Endodermal cell (in vitro differentiated cells): ENCODE data around the gene SGPL1. TPM values are rescaled to one million over a fixed set of nuclear protein-coding genes. Genes with fewer than 3 reads are reported as not detected.

ENCODE experiments used
- DNase-seq: peaks from one replicate; pipeline ENCODE4 v3.0.0-alpha.2; 2017
- H3K27ac ChIP-seq: 2 replicates; pipeline ENCODE4 v1.5.1; 2013; ENCODE audit warnings: mild to moderate bottlenecking, low read depth, low read length, moderate library complexity
- H3K27me3 ChIP-seq: 2 replicates; pipeline ENCODE4 v1.6.1; 2013; ENCODE audit warnings: mild to moderate bottlenecking, low read length, moderate library complexity; ENCODE audit not compliant: insufficient read depth, control insufficient read depth, poor library complexity, severe bottlenecking
- H3K36me3 ChIP-seq: 2 replicates; pipeline ENCODE4 v1.7.0; 2013; ENCODE audit warnings: mild to moderate bottlenecking, low read length, moderate library complexity; ENCODE audit not compliant: control insufficient read depth, insufficient read depth
- H3K4me1 ChIP-seq: one replicate; pipeline ENCODE4 v1.7.0; 2013; ENCODE audit warnings: low read length; ENCODE audit not compliant: control insufficient read depth, insufficient read depth
- H3K4me3 ChIP-seq: 2 replicates; pipeline ENCODE4 v1.5.1; 2013; ENCODE audit warnings: mild to moderate bottlenecking, low read length, moderate library complexity
- H3K9ac ChIP-seq: 2 replicates; pipeline ENCODE4 v1.6.1; 2013; ENCODE audit warnings: mild to moderate bottlenecking, low read length, moderate library complexity; ENCODE audit not compliant: poor library complexity, severe bottlenecking; ENCODE audit errors: extremely low read depth
- H3K9me3 ChIP-seq: 2 replicates; pipeline ENCODE4 v1.6.1; 2013; ENCODE audit warnings: mild to moderate bottlenecking, low read length, moderate library complexity; ENCODE audit not compliant: control insufficient read depth
- H3K27ac Mint-ChIP-seq: 2 replicates; pipeline ENCODE4 v1.8.0; 2020; ENCODE audit warnings: mixed read lengths
- H3K27me3 Mint-ChIP-seq: 2 replicates; pipeline ENCODE4 v1.8.0; 2021; ENCODE audit warnings: mild to moderate bottlenecking, mixed read lengths; ENCODE audit not compliant: insufficient read depth
- H3K36me3 Mint-ChIP-seq: 2 replicates; pipeline ENCODE4 v1.8.0; 2020; ENCODE audit warnings: low read depth, mixed read lengths
- H3K4me1 Mint-ChIP-seq: 2 replicates; pipeline ENCODE4 v1.8.0; 2020; ENCODE audit warnings: mixed read lengths
- H3K4me3 Mint-ChIP-seq: 2 replicates; pipeline ENCODE4 v1.8.0; 2020; ENCODE audit warnings: mild to moderate bottlenecking, moderate library complexity, mixed read lengths
- H3K9me3 Mint-ChIP-seq: 2 replicates; pipeline ENCODE4 v1.8.0; 2020; ENCODE audit warnings: mild to moderate bottlenecking, mixed read lengths
- WGBS, 2 experiments: methylation state at CpG; one replicate each; pipeline versions ENCODE4 v1.1.5 to v1.1.7; 2013; ENCODE audit warnings: missing lambda C conversion rate in 2 of 2, mixed read lengths in 1 of 2; ENCODE audit not compliant: insufficient coverage in 1 of 2, insufficient read length in 1 of 2; 5-methylcytosine and 5-hydroxymethylcytosine counted together
- total RNA-seq, 2 donors: library from RNA; stranded (reverse); fragmentation: NEBNext Ultra II Directional in 1 of 2; extraction: Animal tissue kit (Norgen Biotek cat#: 25700) in 1 of 2; gene quantifications; 2 replicates in 1 of 2; 3 replicates in 1 of 2; pipeline ENCODE4 v1.2.1, GENCODE V29; 2021
- TF ChIP-seq, protein P1 (sequence below): fragments of 200-600 bp; sonication (generic); conservative IDR thresholded peaks from 2 replicates; pipeline ENCODE4 v1.5.0; 2021; ENCODE audit warnings: antibody characterized with exemption, mild to moderate bottlenecking

SGPL1 gene
- total RNA-seq, 2 donors from 2014 or later = 95.4 to 103 TPM

DNA sequence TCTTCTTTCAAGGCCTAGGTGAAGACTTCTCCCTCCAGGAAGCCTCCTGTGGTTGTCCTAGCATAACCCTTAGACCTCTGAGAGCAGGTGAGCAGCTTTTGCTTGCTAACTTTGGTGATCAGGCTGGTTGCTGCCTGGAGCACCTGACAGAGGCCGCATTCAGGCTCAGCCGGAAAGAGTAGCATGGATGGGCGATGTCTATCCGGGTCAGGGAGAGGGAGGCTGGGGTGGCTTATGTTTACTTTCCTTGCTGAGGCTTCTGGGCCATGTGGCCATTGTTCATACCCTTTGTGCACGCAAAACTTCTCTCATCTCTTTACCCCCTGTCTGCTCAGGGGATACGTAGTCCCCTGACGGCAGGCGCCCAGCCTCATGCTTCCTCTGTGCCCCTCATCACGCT, 100.1 kb downstream of the SGPL1 start:
- Histone ChIP-seq H3K27ac (no peak overlapping the region), H3K9me3 (no peaks in the 10 kb centered on the region), H3K4me3 (no peak overlapping the region), H3K27me3 (no peaks in the 10 kb centered on the region), H3K4me1 (no peaks in the 10 kb centered on the region), H3K36me3 (no peaks in the 10 kb centered on the region), H3K9ac (no peak overlapping the region)
- Mint-ChIP-seq H3K36me3 (no peaks in the 10 kb centered on the region), H3K27ac (no peak overlapping the region), H3K4me3 (no peak overlapping the region), H3K4me1 (no peaks in the 10 kb centered on the region), H3K9me3 (peaks cover 2% of the 10 kb centered on the region), H3K27me3 (peaks cover 4% of the 10 kb centered on the region)
- TF ChIP-seq, protein P1, sequence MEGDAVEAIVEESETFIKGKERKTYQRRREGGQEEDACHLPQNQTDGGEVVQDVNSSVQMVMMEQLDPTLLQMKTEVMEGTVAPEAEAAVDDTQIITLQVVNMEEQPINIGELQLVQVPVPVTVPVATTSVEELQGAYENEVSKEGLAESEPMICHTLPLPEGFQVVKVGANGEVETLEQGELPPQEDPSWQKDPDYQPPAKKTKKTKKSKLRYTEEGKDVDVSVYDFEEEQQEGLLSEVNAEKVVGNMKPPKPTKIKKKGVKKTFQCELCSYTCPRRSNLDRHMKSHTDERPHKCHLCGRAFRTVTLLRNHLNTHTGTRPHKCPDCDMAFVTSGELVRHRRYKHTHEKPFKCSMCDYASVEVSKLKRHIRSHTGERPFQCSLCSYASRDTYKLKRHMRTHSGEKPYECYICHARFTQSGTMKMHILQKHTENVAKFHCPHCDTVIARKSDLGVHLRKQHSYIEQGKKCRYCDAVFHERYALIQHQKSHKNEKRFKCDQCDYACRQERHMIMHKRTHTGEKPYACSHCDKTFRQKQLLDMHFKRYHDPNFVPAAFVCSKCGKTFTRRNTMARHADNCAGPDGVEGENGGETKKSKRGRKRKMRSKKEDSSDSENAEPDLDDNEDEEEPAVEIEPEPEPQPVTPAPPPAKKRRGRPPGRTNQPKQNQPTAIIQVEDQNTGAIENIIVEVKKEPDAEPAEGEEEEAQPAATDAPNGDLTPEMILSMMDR = no peak
- 86 to 93% methylated on average over 8 to 9 of the region's 9 CpGs for WGBS, 2 experiments
- no peak for DNase-seq

DNA sequence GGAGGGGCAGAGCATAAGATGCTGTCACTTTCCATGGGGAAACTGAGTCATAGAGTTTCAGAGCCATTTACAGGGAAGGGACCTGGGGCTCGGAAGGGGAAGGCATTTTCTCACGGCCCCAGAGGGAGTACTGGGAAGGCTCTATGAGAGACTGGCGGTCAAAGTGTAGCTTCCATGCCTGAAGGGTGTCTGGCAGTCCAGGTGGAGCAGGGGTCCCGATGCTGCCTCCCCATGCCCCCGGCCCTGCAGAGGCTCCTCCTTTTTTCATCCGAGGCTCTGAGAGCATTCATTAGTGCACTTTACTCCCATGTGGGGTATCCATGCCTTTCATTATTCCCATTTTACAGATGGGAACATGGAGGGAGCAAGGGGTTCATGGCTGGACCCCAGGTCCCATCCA, 100.5 kb downstream of the SGPL1 start:
- no peak overlapping the region for H3K27ac Mint-ChIP-seq
- no peak overlapping the region for H3K4me3 ChIP-seq
- H3K4me3 Mint-ChIP-seq = no peak overlapping the region
- H3K9me3 Mint-ChIP-seq = peaks cover 2% of the 10 kb centered on the region
- H3K9ac ChIP-seq = no peak overlapping the region
- TF ChIP-seq, protein P1 = no peak
- H3K4me1 Mint-ChIP-seq = no peaks in the 10 kb centered on the region
- H3K4me1 ChIP-seq = no peaks in the 10 kb centered on the region
- no peaks in the 10 kb centered on the region for H3K9me3 ChIP-seq
- H3K27ac ChIP-seq = no peak overlapping the region
- H3K27me3 ChIP-seq = no peaks in the 10 kb centered on the region
- WGBS, 2 experiments = 80 to 98% methylated on average over 5 to 6 of the region's 6 CpGs
- H3K36me3 Mint-ChIP-seq = no peaks in the 10 kb centered on the region
- no peaks in the 10 kb centered on the region for H3K36me3 ChIP-seq
- no peak for DNase-seq
- peaks cover 4% of the 10 kb centered on the region for H3K27me3 Mint-ChIP-seq

DNA sequence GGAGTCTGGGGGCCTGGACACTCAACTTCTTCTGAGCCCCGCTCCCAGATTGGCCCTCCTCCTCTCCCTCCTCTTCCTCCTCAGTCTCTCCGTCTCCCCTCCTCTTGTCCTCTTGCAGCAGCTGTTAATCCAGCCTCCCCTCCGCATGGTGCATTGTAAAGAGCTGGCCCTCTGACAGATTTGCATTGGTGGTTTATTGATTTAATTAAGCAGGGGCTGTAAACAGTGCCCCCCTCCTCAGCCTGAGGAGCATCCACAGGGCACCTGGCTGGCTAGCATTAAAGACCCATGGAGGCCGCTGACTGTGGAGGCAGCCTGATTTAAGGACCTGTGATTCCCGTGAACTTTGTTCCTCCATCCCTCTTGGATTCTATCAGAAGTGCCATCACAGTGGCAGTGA, 101.5 kb downstream of the SGPL1 start:
- H3K36me3 ChIP-seq = no peaks in the 10 kb centered on the region
- no peak overlapping the region for H3K4me3 Mint-ChIP-seq
- WGBS, 2 experiments = 86% methylated on average over 5 of the region's 5 CpGs; no CpG with 5 or more reads in 1 of the 2 experiments
- H3K27ac Mint-ChIP-seq = no peak overlapping the region
- H3K36me3 Mint-ChIP-seq = no peaks in the 10 kb centered on the region
- H3K9me3 ChIP-seq = no peaks in the 10 kb centered on the region
- no peaks in the 10 kb centered on the region for H3K4me1 ChIP-seq
- H3K27ac ChIP-seq = no peak overlapping the region
- TF ChIP-seq, protein P1 = no peak
- H3K4me3 ChIP-seq = no peak overlapping the region
- H3K27me3 Mint-ChIP-seq = peaks cover 4% of the 10 kb centered on the region
- H3K4me1 Mint-ChIP-seq = no peaks in the 10 kb centered on the region
- no peaks in the 10 kb centered on the region for H3K9me3 Mint-ChIP-seq
- no peak for DNase-seq
- H3K9ac ChIP-seq = no peak overlapping the region
- H3K27me3 ChIP-seq = no peaks in the 10 kb centered on the region
